Measurements from ENCODE around the gene MGAT1.

DNA sequence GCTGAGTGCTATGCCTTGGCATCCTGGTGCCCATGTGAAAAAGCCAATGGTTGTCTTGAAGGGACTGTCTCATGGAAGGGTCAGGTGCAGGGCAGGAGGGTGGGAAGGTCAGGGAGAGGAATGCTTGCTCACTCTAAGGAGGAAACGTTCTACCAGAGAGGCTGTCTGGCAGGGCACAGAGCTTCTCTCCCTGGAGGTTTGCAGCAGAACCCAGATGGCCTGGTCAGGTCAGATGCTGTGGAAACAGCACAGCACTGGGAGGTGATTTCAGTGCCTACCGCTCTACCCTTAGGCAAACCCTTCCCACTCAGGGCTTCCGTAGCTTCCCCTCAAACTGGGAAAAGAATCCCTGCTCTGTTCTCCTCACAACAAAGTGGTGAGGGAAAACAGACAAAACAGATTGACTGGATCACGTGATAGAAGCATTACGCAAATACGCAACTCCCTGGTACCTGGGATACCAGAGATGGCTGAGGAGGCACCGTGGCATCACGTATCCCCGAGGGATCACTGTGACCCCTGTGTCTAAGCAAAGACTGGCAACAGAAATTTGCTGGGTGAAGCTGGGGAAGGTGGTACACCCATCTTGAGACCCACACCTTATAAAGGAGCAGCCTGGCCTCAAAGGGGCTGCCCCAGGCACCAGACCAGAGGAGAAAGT, 3.9 kb upstream of the MGAT1 start:
- TF ChIP-seq POLR2A (IDR thresholded peaks at IDR 0.05; ENCODE audit: low read length): no peak
- TF ChIP-seq, protein P1, sequence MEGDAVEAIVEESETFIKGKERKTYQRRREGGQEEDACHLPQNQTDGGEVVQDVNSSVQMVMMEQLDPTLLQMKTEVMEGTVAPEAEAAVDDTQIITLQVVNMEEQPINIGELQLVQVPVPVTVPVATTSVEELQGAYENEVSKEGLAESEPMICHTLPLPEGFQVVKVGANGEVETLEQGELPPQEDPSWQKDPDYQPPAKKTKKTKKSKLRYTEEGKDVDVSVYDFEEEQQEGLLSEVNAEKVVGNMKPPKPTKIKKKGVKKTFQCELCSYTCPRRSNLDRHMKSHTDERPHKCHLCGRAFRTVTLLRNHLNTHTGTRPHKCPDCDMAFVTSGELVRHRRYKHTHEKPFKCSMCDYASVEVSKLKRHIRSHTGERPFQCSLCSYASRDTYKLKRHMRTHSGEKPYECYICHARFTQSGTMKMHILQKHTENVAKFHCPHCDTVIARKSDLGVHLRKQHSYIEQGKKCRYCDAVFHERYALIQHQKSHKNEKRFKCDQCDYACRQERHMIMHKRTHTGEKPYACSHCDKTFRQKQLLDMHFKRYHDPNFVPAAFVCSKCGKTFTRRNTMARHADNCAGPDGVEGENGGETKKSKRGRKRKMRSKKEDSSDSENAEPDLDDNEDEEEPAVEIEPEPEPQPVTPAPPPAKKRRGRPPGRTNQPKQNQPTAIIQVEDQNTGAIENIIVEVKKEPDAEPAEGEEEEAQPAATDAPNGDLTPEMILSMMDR (IDR thresholded peaks at IDR 0.05): no peak
- no peak for TF ChIP-seq EP300 (IDR thresholded peaks at IDR 0.05)
- TF ChIP-seq MAZ (IDR thresholded peaks at IDR 0.05; ENCODE audit: borderline replicate concordance, low read depth, low read length): no peak
- no peak for TF ChIP-seq ESRRA (IDR thresholded peaks at IDR 0.05; ENCODE audit: borderline replicate concordance, low read length)
- no peak for TF ChIP-seq RCOR1 (IDR thresholded peaks at IDR 0.05; ENCODE audit: low read depth, low read length)

All from A549 (cell line).